ENCODE data around the gene NRL. TPM values are rescaled to one million over a fixed set of nuclear protein-coding genes. Genes with fewer than 3 reads are reported as not detected.

Gene NRL
- total RNA-seq, 1 donor from 2014 or later = 2.0 TPM

GRCh38 chr14:24081739-24082211 lies 33.0 kb downstream of the NRL start:
- Histone ChIP-seq H3K27me3 (ENCODE audit: low read depth) (peaks cover 23% of the 10 kb centered on the region), H3K4me3 (peak overlapping the region; percentile 69), H3K36me3 (no peaks in the 10 kb centered on the region), H3K9me3 (no peaks in the 10 kb centered on the region), H3K27ac (peak overlapping the region; percentile 83), H3K4me1 (peaks cover 14% of the 10 kb centered on the region)
- no peak for TF ChIP-seq CTCF (IDR thresholded peaks at IDR 0.05)
- ATAC-seq (no peak), DNase-seq (no peak)
- intact Hi-C loops (cut with DNase I) = no loop called here

GRCh38 chr14:24080888-24081738 lies 33.6 kb downstream of the NRL start:
- H3K27ac ChIP-seq = peak overlapping the region; percentile 83
- peak; percentile 93 to 96 for ATAC-seq

GRCh38 chr14:24080142-24080530 lies 34.6 kb downstream of the NRL start:
- Histone ChIP-seq H3K9me3 (no peaks in the 10 kb centered on the region), H3K4me1 (peaks cover 14% of the 10 kb centered on the region), H3K4me3 (no peak overlapping the region), H3K27me3 (ENCODE audit: low read depth) (peaks cover 23% of the 10 kb centered on the region), H3K36me3 (no peaks in the 10 kb centered on the region), H3K27ac (no peak overlapping the region)
- intact Hi-C loops (cut with DNase I) = no loop called here
- TF ChIP-seq CTCF (IDR thresholded peaks at IDR 0.05) = no peak
- ATAC-seq (no peak), DNase-seq (no peak)

More at GRCh38 chr14:24080888-24081738, 33.6 kb downstream of the NRL start:
- Histone ChIP-seq H3K27me3 (ENCODE audit: low read depth) (peaks cover 23% of the 10 kb centered on the region), H3K4me1 (peaks cover 14% of the 10 kb centered on the region), H3K9me3 (no peaks in the 10 kb centered on the region), H3K36me3 (no peaks in the 10 kb centered on the region), H3K4me3 (peak overlapping the region; percentile 69)
- peak; percentile 82 for DNase-seq
- intact Hi-C loops (cut with DNase I) = no loop called here
- TF ChIP-seq CTCF (IDR thresholded peaks at IDR 0.05) = no peak

- no peak overlapping the region for H3K4me3 ChIP-seq
- peaks cover 14% of the 10 kb centered on the region for H3K4me1 ChIP-seq
- H3K9me3 ChIP-seq = no peaks in the 10 kb centered on the region
- peaks cover 23% of the 10 kb centered on the region for H3K27me3 ChIP-seq (ENCODE audit: low read depth)
- DNase-seq (no peak), ATAC-seq (no peak)
- no peak for TF ChIP-seq CTCF (IDR thresholded peaks at IDR 0.05)
- H3K27ac ChIP-seq = no peak overlapping the region
- intact Hi-C loops (cut with DNase I) = no loop called here
- no peaks in the 10 kb centered on the region for H3K36me3 ChIP-seq
These were observed 35.1 kb downstream of the NRL start for GRCh38 chr14:24079491-24080141.

- peaks cover 23% of the 10 kb centered on the region for H3K27me3 ChIP-seq (ENCODE audit: low read depth)
- ATAC-seq (no peak), DNase-seq (no peak)
- H3K4me3 ChIP-seq = no peak overlapping the region
- no peak overlapping the region for H3K27ac ChIP-seq
- H3K36me3 ChIP-seq = no peaks in the 10 kb centered on the region
- intact Hi-C loops (cut with DNase I) = no loop called here
- TF ChIP-seq CTCF (IDR thresholded peaks at IDR 0.05) = no peak
- H3K4me1 ChIP-seq = peaks cover 14% of the 10 kb centered on the region
- H3K9me3 ChIP-seq = no peaks in the 10 kb centered on the region
These were observed 36.6 kb downstream of the NRL start for GRCh38 chr14:24078146-24078545.

All from lower lobe of right lung (tissue), 2 donors.